IMR-90 (cell line): Measurements from ENCODE around the gene MAP7.

Experiments used
- CHD1 ChIP-seq: IDR thresholded peaks from 2 replicates; pipeline ENCODE4 v1.6.1; 2012; ENCODE audit warnings: low read depth, low read length, improper control_type of control experiment
- MXI1 ChIP-seq: IDR thresholded peaks from 2 replicates; pipeline ENCODE4 v1.6.1; 2012; ENCODE audit warnings: low read depth, mild to moderate bottlenecking, low read length, moderate library complexity, borderline replicate concordance
- POLR2A ChIP-seq: IDR thresholded peaks from 2 replicates; pipeline ENCODE4 v1.6.1; 2012; ENCODE audit warnings: mild to moderate bottlenecking, low read depth, low read length
- RAD21 ChIP-seq: IDR thresholded peaks from 2 replicates; pipeline ENCODE4 v1.6.1; 2012; ENCODE audit warnings: low read length, improper control_type of control experiment
- SMC3 ChIP-seq: fragments of 150-350 bp; IDR thresholded peaks from 2 replicates; pipeline ENCODE4 v1.6.1; 2016; ENCODE audit warnings: low read depth, mild to moderate bottlenecking, antibody characterized with exemption, low read length, moderate library complexity
- TF ChIP-seq, protein P1 (sequence below): conservative IDR thresholded peaks from 2 replicates; pipeline ENCODE4 v1.5.1; 2012; ENCODE audit warnings: mild to moderate bottlenecking, low read depth, low read length, improper control_type of control experiment
- TF ChIP-seq, protein P2 (sequence below): fragments of 150-350 bp; IDR thresholded peaks from 2 replicates; pipeline ENCODE4 v1.6.1; 2016; ENCODE audit warnings: low read depth, mild to moderate bottlenecking, low read length, moderate library complexity, borderline replicate concordance

DNA sequence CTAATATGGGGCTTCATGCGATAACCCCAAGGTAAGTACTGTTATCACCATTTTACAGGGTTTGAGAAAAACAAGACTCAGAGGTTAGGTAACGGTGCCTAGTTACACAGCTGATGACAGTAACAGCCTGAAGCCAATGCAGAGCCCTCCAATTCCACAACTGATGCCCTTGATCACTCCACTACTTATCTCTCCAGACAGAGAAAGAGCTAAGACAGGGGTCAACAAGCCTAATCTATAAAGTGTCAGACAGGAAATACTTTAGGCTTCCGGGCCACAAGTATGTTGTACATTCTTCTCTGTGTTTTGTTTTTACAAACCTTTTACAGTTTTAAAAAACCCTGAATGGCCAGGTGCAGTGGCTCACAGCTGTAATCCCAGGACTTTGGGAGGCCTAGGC lies 50.9 kb downstream of the MAP7 start:
- TF ChIP-seq, protein P1, sequence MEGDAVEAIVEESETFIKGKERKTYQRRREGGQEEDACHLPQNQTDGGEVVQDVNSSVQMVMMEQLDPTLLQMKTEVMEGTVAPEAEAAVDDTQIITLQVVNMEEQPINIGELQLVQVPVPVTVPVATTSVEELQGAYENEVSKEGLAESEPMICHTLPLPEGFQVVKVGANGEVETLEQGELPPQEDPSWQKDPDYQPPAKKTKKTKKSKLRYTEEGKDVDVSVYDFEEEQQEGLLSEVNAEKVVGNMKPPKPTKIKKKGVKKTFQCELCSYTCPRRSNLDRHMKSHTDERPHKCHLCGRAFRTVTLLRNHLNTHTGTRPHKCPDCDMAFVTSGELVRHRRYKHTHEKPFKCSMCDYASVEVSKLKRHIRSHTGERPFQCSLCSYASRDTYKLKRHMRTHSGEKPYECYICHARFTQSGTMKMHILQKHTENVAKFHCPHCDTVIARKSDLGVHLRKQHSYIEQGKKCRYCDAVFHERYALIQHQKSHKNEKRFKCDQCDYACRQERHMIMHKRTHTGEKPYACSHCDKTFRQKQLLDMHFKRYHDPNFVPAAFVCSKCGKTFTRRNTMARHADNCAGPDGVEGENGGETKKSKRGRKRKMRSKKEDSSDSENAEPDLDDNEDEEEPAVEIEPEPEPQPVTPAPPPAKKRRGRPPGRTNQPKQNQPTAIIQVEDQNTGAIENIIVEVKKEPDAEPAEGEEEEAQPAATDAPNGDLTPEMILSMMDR, result no peak
- TF ChIP-seq SMC3, result no peak
- no peak for TF ChIP-seq RAD21
- no peak for TF ChIP-seq POLR2A
- no peak for TF ChIP-seq MXI1
- TF ChIP-seq CHD1, result no peak
- TF ChIP-seq, protein P2, sequence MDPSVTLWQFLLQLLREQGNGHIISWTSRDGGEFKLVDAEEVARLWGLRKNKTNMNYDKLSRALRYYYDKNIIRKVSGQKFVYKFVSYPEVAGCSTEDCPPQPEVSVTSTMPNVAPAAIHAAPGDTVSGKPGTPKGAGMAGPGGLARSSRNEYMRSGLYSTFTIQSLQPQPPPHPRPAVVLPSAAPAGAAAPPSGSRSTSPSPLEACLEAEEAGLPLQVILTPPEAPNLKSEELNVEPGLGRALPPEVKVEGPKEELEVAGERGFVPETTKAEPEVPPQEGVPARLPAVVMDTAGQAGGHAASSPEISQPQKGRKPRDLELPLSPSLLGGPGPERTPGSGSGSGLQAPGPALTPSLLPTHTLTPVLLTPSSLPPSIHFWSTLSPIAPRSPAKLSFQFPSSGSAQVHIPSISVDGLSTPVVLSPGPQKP, result no peak
